HG03575 (cell line): ENCODE results near the gene PLPP1.

Source experiments
- ATAC-seq: cut with Tn5 transposase; IDR thresholded peaks from one replicate; pipeline ENCODE4 v1.9.1; 2021; ENCODE audit not compliant: unreplicated experiment, insufficient number of reproducible peaks, low FRiP score; ENCODE audit errors: extremely low read depth

PLPP1 gene

GRCh38 chr5:55534436-55535198 lies at the start of gene PLPP1:
PLPP1 (minus strand) TSS chr5:55534964; CDS start chr5:55534629, 335 bp downstream.
- peak; percentile 29 for ATAC-seq

- ATAC-seq, result no peak
Observed at GRCh38 chr5:55583578-55583977, 48.8 kb upstream of the PLPP1 start.

GRCh38 chr5:55582256-55582655 lies 47.5 kb upstream of the PLPP1 start:
- ATAC-seq, result no peak

GRCh38 chr5:55580042-55580441 lies 45.3 kb upstream of the PLPP1 start:
- no peak for ATAC-seq

GRCh38 chr5:55578771-55579170 lies 44.0 kb upstream of the PLPP1 start:
- no peak for ATAC-seq

GRCh38 chr5:55577353-55578060 lies 42.7 kb upstream of the PLPP1 start:
- no peak for ATAC-seq

GRCh38 chr5:55576661-55577060 lies 41.9 kb upstream of the PLPP1 start:
- ATAC-seq, result no peak

GRCh38 chr5:55575815-55576583 lies 41.2 kb upstream of the PLPP1 start:
- ATAC-seq, result no peak

- no peak for ATAC-seq
Observed at GRCh38 chr5:55572600-55572999, 37.8 kb upstream of the PLPP1 start.

GRCh38 chr5:55572020-55572419 lies 37.3 kb upstream of the PLPP1 start:
- no peak for ATAC-seq

- ATAC-seq, result no peak
Observed at GRCh38 chr5:55570570-55570969, 35.8 kb upstream of the PLPP1 start.

- no peak for ATAC-seq
Observed at GRCh38 chr5:55570026-55570425, 35.3 kb upstream of the PLPP1 start.

GRCh38 chr5:55569513-55569865 lies 34.7 kb upstream of the PLPP1 start:
- no peak for ATAC-seq

- ATAC-seq, result no peak
Observed at GRCh38 chr5:55568654-55569512, 34.1 kb upstream of the PLPP1 start.

GRCh38 chr5:55564721-55565120 lies 30.0 kb upstream of the PLPP1 start:
- ATAC-seq, result no peak

GRCh38 chr5:55558484-55558883 lies 23.7 kb upstream of the PLPP1 start:
- ATAC-seq, result no peak

- no peak for ATAC-seq
Observed at GRCh38 chr5:55557123-55557522, 22.4 kb upstream of the PLPP1 start.

- ATAC-seq, result no peak
Observed at GRCh38 chr5:55554585-55555202, 19.9 kb upstream of the PLPP1 start.

- ATAC-seq, result no peak
Observed at GRCh38 chr5:55551904-55552303, 17.1 kb upstream of the PLPP1 start.
